ENCODE data around the gene MAMDC2.
A peak's percentile ranks its signal among the peaks of the same experiment; 100 is the strongest.

Gene MAMDC2

GRCh38 chr9:70110194-70111041 lies 66.8 kb downstream of the MAMDC2 start:
- peak; percentile 90 for DNase-seq

GRCh38 chr9:70111042-70111602 lies 67.5 kb downstream of the MAMDC2 start:
- DNase-seq: peak; percentile 87

- DNase-seq: peak; percentile 63
Observed at GRCh38 chr9:70111641-70112236, 68.1 kb downstream of the MAMDC2 start.

GRCh38 chr9:70112981-70113380 lies 69.3 kb downstream of the MAMDC2 start:
- peak; percentile 9 for DNase-seq

- DNase-seq: peak; percentile 62
Observed at GRCh38 chr9:70113403-70114022, 69.9 kb downstream of the MAMDC2 start.

- no peak for DNase-seq
Observed at GRCh38 chr9:70114898-70115297, 71.2 kb downstream of the MAMDC2 start.

GRCh38 chr9:70117835-70118319 lies 74.2 kb downstream of the MAMDC2 start:
- DNase-seq: no peak

GRCh38 chr9:70119786-70120185 lies 76.1 kb downstream of the MAMDC2 start:
- DNase-seq: no peak

GRCh38 chr9:70120834-70121510 lies 77.3 kb downstream of the MAMDC2 start:
- DNase-seq: no peak

- DNase-seq: no peak
Observed at GRCh38 chr9:70121818-70122436, 78.3 kb downstream of the MAMDC2 start.

- no peak for DNase-seq
Observed at GRCh38 chr9:70123695-70124094, 80.0 kb downstream of the MAMDC2 start.

GRCh38 chr9:70125621-70126263 lies 82.1 kb downstream of the MAMDC2 start:
- no peak for DNase-seq

- no peak for DNase-seq
Observed at GRCh38 chr9:70127036-70127435, 83.4 kb downstream of the MAMDC2 start.

GRCh38 chr9:70127540-70128416 lies 84.1 kb downstream of the MAMDC2 start:
- DNase-seq: no peak

GRCh38 chr9:70130266-70130665 lies 86.6 kb downstream of the MAMDC2 start:
- DNase-seq: no peak

- no peak for DNase-seq
Observed at GRCh38 chr9:70131296-70131695, 87.6 kb downstream of the MAMDC2 start.

- no peak for DNase-seq
Observed at GRCh38 chr9:70133253-70134208, 89.9 kb downstream of the MAMDC2 start.

- DNase-seq: no peak
Observed at GRCh38 chr9:70134360-70134759, 90.7 kb downstream of the MAMDC2 start.

GRCh38 chr9:70135176-70135575 lies 91.5 kb downstream of the MAMDC2 start:
- no peak for DNase-seq

- DNase-seq: no peak
Observed at GRCh38 chr9:70136632-70137031, 93.0 kb downstream of the MAMDC2 start.

Data from NCI-H146 (cell line).